ENCODE measurements around the gene ROBO1.

- TF ChIP-seq EZH2phosphoT487 (IDR thresholded peaks at IDR 0.05; ENCODE audit: insufficient read depth, low read depth) (no peak), EZH2 (IDR thresholded peaks at IDR 0.05; ENCODE audit: insufficient read depth, poor library complexity, severe bottlenecking) (no peak)
Measured at GRCh38 chr3:79202471-79203143, 565.2 kb downstream of the ROBO1 start.
